HUES6 (cell line): ENCODE measurements around the gene ELMO1.

Experiments used
- H3K27ac ChIP-seq: 2 replicates; pipeline ENCODE4 v1.7.0; 2013; ENCODE audit warnings: low read depth, mild to moderate bottlenecking, low read length, inconsistent platforms
- H3K27me3 ChIP-seq: 2 replicates; pipeline ENCODE4 v1.6.1; 2013; ENCODE audit warnings: low read length; ENCODE audit not compliant: control insufficient read depth, insufficient read depth
- H3K36me3 ChIP-seq: 2 replicates; pipeline ENCODE4 v1.6.1; 2013; ENCODE audit warnings: low read length; ENCODE audit not compliant: control insufficient read depth, insufficient read depth
- H3K4me1 ChIP-seq: 2 replicates; pipeline ENCODE4 v1.6.1; 2013; ENCODE audit warnings: low read length; ENCODE audit not compliant: control insufficient read depth, insufficient read depth
- H3K4me3 ChIP-seq: 2 replicates; pipeline ENCODE4 v1.5.1; 2013; ENCODE audit warnings: low read depth, low read length
- H3K9ac ChIP-seq: one replicate; pipeline ENCODE4 v1.6.1; 2013; ENCODE audit warnings: mild to moderate bottlenecking, low read length
- H3K9me3 ChIP-seq: 2 replicates; pipeline ENCODE4 v1.6.1; 2013; ENCODE audit warnings: low read depth, low read length; ENCODE audit not compliant: control insufficient read depth, insufficient read depth

ELMO1 gene

GRCh38 chr7:37093257-37093656 is 355.4 kb downstream of the ELMO1 start:
- no peaks in the 10 kb centered on the region for H3K36me3 ChIP-seq
- H3K4me3 ChIP-seq: no peak overlapping the region
- no peaks in the 10 kb centered on the region for H3K9me3 ChIP-seq
- peaks cover 8% of the 10 kb centered on the region; the same call in 1 of the 2 replicates for H3K4me1 ChIP-seq
- H3K27ac ChIP-seq: no peak overlapping the region
- H3K9ac ChIP-seq: no peak overlapping the region
- no peaks in the 10 kb centered on the region for H3K27me3 ChIP-seq

DNA sequence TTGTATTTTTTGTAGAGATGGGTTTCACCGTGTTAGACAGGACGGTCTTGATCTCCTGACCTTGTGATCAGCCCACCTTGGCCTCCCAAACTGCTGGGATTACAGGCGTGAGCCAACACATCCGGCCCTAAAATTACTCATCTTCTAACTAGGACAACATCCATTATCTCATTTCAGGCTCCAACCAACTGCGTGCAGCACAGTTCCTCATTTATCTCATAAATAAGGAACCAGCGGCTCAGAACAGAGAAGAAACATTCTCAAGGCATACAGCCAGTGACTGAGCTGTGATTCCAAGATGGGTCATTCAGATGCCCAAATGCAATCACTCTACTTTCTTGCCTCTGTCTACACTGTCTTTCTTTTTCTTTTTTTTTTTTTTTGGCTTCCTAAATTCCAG is 356.1 kb downstream of the ELMO1 start:
- Histone ChIP-seq H3K4me3 (no peak overlapping the region), H3K36me3 (no peaks in the 10 kb centered on the region), H3K9ac (no peak overlapping the region), H3K27ac (no peak overlapping the region), H3K27me3 (no peaks in the 10 kb centered on the region), H3K4me1 (peaks cover 6% of the 10 kb centered on the region; the same call in 1 of the 2 replicates), H3K9me3 (no peaks in the 10 kb centered on the region)

GRCh38 chr7:37089972-37090371 is 358.7 kb downstream of the ELMO1 start:
- no peaks in the 10 kb centered on the region for H3K4me1 ChIP-seq
- H3K4me3 ChIP-seq: no peak overlapping the region
- no peaks in the 10 kb centered on the region for H3K27me3 ChIP-seq
- no peaks in the 10 kb centered on the region for H3K36me3 ChIP-seq
- no peak overlapping the region for H3K27ac ChIP-seq
- no peaks in the 10 kb centered on the region for H3K9me3 ChIP-seq
- no peak overlapping the region for H3K9ac ChIP-seq

DNA sequence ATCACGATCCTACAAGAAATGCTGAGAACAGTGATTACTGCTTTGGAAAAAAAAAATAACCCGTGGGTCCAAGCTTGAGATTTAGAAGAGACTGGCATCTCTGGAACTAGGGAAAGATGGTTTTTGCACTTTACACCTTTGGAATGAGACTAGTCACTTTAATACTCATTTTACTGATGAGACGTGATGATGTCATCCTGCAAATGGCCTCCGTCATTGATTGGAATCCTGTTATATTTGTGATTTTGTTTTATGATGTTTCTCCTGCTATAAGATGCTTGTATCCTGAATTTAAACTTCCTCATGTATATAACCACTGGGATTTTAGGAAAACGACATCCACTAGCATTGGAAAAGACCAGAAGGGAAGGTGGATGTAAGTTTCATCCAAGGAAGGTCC is 363.1 kb downstream of the ELMO1 start:
- H3K36me3 ChIP-seq: no peaks in the 10 kb centered on the region
- no peaks in the 10 kb centered on the region for H3K4me1 ChIP-seq
- no peak overlapping the region for H3K27ac ChIP-seq
- H3K9me3 ChIP-seq: no peaks in the 10 kb centered on the region
- no peak overlapping the region for H3K9ac ChIP-seq
- H3K27me3 ChIP-seq: no peaks in the 10 kb centered on the region
- no peak overlapping the region for H3K4me3 ChIP-seq

GRCh38 chr7:37084303-37084702 is 364.4 kb downstream of the ELMO1 start:
- H3K4me1 ChIP-seq: no peaks in the 10 kb centered on the region
- no peak overlapping the region for H3K27ac ChIP-seq
- no peaks in the 10 kb centered on the region for H3K36me3 ChIP-seq
- no peak overlapping the region for H3K9ac ChIP-seq
- no peak overlapping the region for H3K4me3 ChIP-seq
- no peaks in the 10 kb centered on the region for H3K9me3 ChIP-seq
- H3K27me3 ChIP-seq: no peaks in the 10 kb centered on the region

GRCh38 chr7:37083311-37084096 is 365.2 kb downstream of the ELMO1 start:
- Histone ChIP-seq H3K27me3 (no peaks in the 10 kb centered on the region), H3K36me3 (no peaks in the 10 kb centered on the region), H3K27ac (no peak overlapping the region), H3K9ac (no peak overlapping the region), H3K4me1 (no peaks in the 10 kb centered on the region), H3K9me3 (no peaks in the 10 kb centered on the region), H3K4me3 (no peak overlapping the region)

DNA sequence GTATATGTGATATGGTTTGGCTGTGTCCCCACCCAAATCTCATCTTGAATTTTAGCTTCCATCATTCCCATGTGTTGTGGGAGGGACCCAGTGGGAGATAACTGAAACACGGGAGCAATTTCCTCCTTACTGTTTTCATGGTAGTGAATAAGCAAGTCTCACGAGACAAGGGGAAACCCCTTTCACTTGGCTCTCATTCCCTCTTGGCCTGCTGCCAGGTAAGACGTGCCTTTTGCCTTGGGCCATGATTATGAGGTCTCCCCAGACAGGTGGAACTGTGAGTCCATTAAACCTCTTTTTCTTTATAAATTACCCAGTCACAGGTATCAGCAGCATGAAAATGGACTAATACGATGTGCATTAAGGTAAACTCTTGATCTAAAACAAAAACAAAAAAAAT is 367.2 kb downstream of the ELMO1 start:
- Histone ChIP-seq H3K4me1 (no peaks in the 10 kb centered on the region), H3K27me3 (no peaks in the 10 kb centered on the region), H3K9me3 (no peaks in the 10 kb centered on the region), H3K9ac (no peak overlapping the region), H3K36me3 (no peaks in the 10 kb centered on the region), H3K27ac (no peak overlapping the region), H3K4me3 (no peak overlapping the region)

- Histone ChIP-seq H3K4me1 (no peaks in the 10 kb centered on the region), H3K9me3 (no peaks in the 10 kb centered on the region), H3K27ac (no peak overlapping the region), H3K36me3 (no peaks in the 10 kb centered on the region), H3K27me3 (no peaks in the 10 kb centered on the region), H3K9ac (no peak overlapping the region), H3K4me3 (no peak overlapping the region)
Observed at GRCh38 chr7:37079420-37079819, 369.2 kb downstream of the ELMO1 start.

- no peaks in the 10 kb centered on the region for H3K9me3 ChIP-seq
Observed at GRCh38 chr7:37076668-37077067, 372.0 kb downstream of the ELMO1 start.

DNA sequence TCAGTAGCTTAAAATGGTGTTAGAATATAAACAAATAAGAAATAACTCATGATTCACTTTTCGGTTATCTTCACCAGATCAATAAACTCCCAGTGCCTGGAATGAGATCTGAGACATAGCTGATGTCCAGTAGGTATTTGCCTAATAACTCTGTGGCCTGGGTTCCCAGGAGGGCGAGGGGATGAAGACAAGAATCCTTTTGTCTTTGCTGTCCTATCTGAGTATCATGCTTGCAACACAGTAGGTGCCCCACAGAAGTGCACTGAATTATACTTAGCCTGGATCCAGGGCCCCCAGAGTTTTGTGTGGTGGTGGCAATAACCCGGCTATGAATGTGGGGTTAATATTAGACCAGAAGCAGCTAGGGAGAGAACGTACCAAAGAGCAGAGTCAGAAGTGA is 374.3 kb downstream of the ELMO1 start:
- H3K4me1 ChIP-seq: no peaks in the 10 kb centered on the region
- H3K36me3 ChIP-seq: no peaks in the 10 kb centered on the region
- H3K9me3 ChIP-seq: no peaks in the 10 kb centered on the region
- H3K4me3 ChIP-seq: no peak overlapping the region
- H3K9ac ChIP-seq: no peak overlapping the region
- H3K27me3 ChIP-seq: no peaks in the 10 kb centered on the region
- H3K27ac ChIP-seq: no peak overlapping the region

More at GRCh38 chr7:37076668-37077067, 372.0 kb downstream of the ELMO1 start:
- no peaks in the 10 kb centered on the region for H3K27me3 ChIP-seq
- H3K27ac ChIP-seq: no peak overlapping the region
- H3K4me3 ChIP-seq: no peak overlapping the region
- no peak overlapping the region for H3K9ac ChIP-seq
- H3K4me1 ChIP-seq: no peaks in the 10 kb centered on the region
- H3K36me3 ChIP-seq: no peaks in the 10 kb centered on the region

DNA sequence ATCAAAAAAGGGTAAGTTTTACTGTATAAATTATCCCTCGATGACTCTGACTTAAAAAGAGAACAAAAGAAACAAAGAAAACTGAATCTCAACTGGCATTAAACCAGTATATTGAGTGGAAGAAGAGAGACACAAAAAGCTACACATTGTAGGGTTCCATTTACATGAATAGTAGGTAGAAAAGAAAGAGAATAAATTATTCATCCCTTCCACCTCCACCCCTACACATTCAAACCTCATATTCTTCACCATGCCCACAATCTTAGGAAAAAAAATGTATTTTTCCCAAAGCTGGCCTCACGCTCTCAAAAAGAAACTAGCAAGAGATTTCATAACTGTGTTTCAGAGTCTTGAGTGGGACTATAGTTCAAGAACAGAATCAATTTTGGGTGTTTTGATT is 377.5 kb downstream of the ELMO1 start:
- no peak overlapping the region for H3K4me3 ChIP-seq
- H3K9me3 ChIP-seq: no peaks in the 10 kb centered on the region
- no peaks in the 10 kb centered on the region for H3K27me3 ChIP-seq
- no peak overlapping the region for H3K9ac ChIP-seq
- no peak overlapping the region for H3K27ac ChIP-seq
- no peaks in the 10 kb centered on the region for H3K36me3 ChIP-seq
- no peaks in the 10 kb centered on the region for H3K4me1 ChIP-seq
